Fibroblast of pulmonary artery (primary cell): ENCODE measurements around the gene RNF11.

Source experiments
- DNase-seq: peaks from one replicate; pipeline ENCODE4 v3.0.0-alpha.2; 2010; ENCODE audit warnings: low read depth
- H3K4me3 ChIP-seq: replicated peaks from 2 replicates; pipeline ENCODE4 v1.5.1; 2011; ENCODE audit warnings: low read depth, mild to moderate bottlenecking, control low read depth, low read length, moderate library complexity
- CTCF ChIP-seq: IDR thresholded peaks from 2 replicates; pipeline ENCODE4 v1.5.1; 2011; ENCODE audit warnings: mild to moderate bottlenecking, control low read depth, low read length, inconsistent platforms; ENCODE audit errors: missing control alignments

The RNF11 gene

DNA sequence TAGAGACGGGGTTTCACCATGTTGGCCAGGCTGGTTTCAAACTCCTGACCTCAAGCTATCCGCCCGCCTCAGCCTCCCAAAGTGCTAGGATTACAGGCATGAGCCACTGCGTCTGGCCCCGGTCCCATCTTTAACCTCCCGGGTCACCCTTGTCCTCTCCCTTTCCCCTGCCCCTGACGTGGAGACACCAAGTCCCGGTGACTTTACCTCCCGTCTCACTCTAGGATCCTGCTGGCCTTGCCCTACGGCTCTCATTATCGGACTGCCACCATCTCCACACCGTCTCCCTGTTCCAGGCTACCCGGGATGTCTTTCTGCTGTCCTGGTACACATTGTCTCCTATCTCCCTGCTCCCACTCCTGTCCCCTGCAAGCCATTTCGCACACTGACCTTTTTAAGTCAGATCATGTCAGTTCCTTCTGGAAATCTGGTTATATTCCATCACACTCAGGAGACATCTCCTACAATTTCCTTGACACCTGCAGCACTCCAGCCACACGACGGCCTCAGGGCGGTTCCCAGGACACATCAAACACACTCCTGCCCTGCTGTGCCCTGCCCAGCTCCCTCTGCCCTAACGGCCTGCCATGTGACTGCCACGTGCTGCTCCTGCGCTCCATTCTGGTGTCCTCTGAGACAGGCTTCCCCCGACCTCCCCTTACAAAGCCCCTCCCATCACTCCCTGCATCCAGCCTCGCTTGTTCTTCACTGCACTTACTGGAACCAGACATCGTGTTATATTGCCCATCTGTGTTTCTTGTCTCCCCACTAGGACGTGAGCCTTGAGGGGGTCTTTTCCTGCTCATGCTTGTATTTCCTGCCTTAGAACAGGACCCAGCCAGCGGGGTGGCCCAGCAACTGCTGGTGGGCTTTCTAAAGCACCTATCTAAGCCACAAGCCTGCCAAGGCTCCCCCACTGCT, 61.6 kb downstream of the RNF11 start:
- no peak for DNase-seq
- no peak for TF ChIP-seq CTCF
- no peak overlapping the region for H3K4me3 ChIP-seq

GRCh38 chr1:51298322-51298705, 62.2 kb downstream of the RNF11 start:
- TF ChIP-seq CTCF, result no peak
- no peak overlapping the region for H3K4me3 ChIP-seq
- no peak for DNase-seq

DNA sequence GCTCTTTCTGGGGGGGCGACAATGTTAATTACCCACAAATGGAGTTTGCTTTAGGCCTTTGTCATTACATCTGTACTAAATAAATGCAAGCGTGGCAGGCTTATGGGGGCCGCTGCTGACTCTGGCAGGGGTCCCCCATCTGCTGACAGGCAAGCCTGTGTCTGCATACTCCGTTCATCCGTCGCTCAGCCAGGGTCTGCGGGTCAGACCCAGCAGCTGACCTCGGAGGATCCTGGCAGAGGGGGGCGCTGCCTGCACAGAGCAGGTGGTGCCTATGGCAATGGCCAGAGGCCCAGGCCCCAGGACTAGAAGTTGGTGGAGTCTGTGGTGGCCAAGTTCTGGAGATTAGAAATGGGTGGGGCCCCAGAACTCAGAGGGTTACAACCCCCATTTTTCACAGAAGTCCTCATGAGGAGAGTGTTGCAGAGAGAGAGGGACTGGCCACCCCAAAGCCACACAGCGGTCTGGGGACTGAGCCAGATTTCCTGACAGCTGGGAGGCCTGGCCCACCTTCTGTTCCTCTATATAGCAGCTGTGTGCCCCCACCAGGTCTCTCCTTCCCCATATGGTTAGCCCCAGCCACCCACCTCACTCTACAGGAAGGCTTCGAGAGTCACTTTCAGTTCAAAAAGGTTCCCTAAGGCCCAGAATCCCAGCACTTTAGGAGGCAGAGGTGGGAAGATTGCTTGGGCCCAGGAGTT, 63.3 kb downstream of the RNF11 start:
- no peak overlapping the region for H3K4me3 ChIP-seq
- no peak for TF ChIP-seq CTCF
- DNase-seq, result no peak

- DNase-seq, result no peak
- no peak overlapping the region for H3K4me3 ChIP-seq
- TF ChIP-seq CTCF, result no peak
These were observed 64.1 kb downstream of the RNF11 start for GRCh38 chr1:51299981-51300670.

DNA sequence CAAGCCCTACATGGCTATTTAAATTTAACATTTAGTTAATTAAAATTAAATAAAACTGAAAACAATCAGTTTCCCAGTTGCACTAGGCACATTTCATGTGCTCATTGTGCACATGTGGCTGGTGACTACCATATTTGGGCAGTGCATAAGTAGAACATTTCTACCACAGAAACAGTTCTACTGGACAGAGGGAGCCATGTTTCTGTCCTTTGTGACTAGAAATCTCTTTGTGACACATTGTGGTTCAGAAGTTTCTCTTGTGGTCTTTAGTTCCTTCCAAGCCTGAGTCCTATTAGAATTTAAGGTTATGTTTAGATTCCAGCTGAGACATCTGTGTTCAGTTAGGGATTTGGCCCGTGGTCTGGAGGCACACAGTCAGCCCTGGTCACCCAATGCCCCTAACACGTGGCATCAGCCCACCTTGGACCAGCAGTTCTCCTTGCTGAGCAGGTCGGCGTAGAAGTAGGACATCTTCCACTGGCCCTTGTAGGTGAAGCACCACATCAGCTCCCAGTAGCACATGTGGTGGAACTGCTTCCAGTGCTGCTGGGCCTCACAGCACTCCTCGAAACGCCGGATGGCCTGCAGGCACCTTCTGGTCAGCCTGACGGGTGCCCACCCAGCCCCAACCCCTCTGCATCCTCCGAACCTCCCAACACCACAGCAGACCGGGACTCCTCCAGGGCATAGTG, 65.2 kb downstream of the RNF11 start:
- no peak for DNase-seq
- no peak overlapping the region for H3K4me3 ChIP-seq
- TF ChIP-seq CTCF, result no peak

- TF ChIP-seq CTCF, result no peak
These were observed 65.7 kb downstream of the RNF11 start for GRCh38 chr1:51301844-51302162.

More at GRCh38 chr1:51301844-51302162, 65.7 kb downstream of the RNF11 start:
- no peak overlapping the region for H3K4me3 ChIP-seq
- DNase-seq, result no peak
